ENCODE data around the gene MYH7.

The MYH7 gene

DNA sequence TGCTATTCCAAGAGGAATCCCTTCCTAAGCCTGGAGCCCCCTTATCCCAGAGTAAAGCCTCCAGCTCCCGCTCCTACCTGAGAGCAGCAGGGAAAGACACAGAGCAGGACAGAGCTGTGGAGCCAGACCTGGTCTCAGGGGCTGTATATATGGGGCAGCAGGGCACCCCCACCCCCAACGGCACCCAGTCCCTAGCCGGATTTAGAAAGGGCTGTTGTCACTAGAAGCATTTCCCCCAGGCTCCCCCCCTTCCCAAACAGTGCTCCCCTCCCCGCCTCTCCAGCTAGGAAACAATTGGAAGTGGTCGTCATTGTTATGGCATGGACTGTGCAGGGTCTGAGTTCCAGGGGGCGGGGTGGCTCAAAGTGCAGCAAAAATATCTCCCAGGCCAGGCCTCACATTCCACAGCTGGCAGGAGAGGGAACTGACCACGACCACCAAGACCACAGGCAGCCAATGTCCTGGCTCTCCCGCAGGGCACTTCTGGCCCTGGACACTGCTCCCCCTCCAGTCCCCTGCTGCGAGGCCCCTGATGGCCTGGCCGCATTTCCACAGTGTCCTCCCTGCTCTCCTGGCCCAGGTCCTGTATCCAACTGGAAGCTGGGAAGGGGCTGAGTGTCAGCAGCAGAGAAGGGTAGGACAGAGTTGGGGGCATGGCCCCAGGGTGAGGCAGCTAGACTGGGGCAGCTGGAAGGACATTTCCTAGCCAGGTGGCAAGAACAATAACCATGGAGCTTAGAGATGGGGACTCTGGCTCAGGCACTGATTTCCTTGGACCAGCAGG is at the start of gene MYH7:
TSS of gene MYH7 (minus strand) at position 118 of the 784 bp plus-strand sequence. CDS start 1,928 bp downstream, outside the sequence.
- TF ChIP-seq, protein P1, sequence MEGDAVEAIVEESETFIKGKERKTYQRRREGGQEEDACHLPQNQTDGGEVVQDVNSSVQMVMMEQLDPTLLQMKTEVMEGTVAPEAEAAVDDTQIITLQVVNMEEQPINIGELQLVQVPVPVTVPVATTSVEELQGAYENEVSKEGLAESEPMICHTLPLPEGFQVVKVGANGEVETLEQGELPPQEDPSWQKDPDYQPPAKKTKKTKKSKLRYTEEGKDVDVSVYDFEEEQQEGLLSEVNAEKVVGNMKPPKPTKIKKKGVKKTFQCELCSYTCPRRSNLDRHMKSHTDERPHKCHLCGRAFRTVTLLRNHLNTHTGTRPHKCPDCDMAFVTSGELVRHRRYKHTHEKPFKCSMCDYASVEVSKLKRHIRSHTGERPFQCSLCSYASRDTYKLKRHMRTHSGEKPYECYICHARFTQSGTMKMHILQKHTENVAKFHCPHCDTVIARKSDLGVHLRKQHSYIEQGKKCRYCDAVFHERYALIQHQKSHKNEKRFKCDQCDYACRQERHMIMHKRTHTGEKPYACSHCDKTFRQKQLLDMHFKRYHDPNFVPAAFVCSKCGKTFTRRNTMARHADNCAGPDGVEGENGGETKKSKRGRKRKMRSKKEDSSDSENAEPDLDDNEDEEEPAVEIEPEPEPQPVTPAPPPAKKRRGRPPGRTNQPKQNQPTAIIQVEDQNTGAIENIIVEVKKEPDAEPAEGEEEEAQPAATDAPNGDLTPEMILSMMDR (IDR thresholded peaks at IDR 0.05; ENCODE audit: insufficient read depth, missing control alignments): no peak
- FAIRE-seq (no peak), DNase-seq (ENCODE audit: insufficient read length, low spot score) (no peak)

DNA sequence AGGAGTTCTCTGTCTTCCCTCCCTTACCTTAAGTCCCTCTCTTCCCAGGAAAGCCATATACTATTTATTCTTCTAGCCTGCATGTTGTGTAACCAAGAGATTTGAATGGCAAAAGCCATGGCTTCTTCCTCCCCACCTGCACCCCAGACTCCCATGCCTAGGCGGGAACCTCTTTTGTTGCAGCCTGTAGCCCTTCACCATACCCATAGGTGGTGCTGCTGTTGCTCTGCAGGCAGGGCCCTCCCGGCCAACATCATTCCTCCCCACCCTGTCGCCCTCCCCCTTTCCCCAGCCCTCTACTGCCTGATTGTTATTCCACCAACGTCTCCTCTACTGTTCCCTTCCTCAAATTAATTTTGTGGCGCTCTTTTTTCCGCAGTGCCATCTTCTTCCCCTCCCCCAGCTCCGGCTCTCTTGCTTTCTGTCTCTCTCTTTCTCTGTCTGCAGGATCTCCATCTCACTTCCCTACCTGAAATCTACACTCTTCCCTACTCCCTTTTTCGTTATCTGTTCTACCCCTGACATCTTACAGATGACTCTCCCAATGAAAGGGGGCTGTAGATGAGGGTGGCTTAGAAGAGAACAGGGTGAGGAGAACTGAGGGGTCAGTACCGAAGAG is 47.9 kb upstream of the MYH7 start:
- TF ChIP-seq, protein P1 (IDR thresholded peaks at IDR 0.05; ENCODE audit: insufficient read depth, missing control alignments): peak; percentile 64
- FAIRE-seq (no peak), DNase-seq (ENCODE audit: insufficient read length, low spot score) (no peak)

DNA sequence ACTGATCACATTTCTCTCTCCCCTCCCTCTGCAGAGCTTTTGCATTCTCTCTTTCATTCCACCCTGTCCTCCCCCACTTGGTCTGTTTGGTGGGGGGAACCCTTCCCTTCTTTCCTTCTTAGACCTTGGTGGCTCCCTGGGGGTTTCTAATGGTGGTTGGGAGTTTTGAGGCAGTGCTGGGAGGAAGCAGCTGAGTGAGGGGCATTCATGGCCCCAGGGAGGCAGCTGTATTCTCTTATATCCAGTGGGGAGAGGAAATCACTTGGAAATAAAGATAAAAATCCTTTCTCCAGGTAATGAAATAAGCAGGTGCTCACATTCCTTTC is 47.3 kb upstream of the MYH7 start:
- no peak for FAIRE-seq
- TF ChIP-seq, protein P1 (IDR thresholded peaks at IDR 0.05; ENCODE audit: insufficient read depth, missing control alignments): no peak
- no peak for DNase-seq (ENCODE audit: insufficient read length, low spot score)

DNA sequence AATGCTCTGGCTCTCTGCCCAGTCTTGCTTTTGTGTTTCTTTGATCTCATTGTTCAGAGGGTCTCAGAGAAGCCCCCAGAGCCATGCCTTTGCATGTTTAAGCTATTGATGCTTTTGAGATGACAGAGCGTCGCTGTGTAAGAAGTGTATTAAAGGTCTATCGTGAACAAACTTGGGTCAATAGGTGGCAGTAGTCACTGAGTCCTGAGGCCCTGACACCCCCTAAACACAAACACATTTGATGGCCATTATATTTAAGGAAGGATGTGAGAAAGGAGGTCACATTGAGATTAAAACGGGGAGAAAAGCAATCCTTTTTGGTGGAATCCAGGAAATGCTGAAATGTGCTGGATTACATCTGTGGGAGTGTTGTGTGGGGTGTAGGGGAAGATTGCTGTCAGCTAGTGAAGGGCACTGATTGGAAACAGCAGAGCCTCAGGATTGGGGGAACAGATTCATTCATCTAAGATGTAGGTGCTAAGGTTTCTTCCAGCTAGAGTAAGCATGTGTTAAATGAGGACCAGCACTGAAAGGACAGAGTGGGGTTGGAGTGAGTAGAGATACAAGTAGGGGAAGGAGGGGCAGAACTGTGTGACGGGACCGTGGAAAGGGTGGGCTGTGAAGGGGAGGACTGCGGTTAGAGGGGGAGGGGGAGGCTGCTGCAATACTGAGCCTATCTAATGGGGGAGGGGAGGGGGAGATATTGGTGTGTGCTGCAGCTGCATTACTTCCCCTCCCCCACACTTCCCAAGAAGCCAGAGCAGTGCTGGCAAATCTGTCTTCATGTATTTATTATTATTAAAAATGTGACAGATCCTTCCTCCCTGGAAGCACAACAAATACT is 46.7 kb upstream of the MYH7 start:
- TF ChIP-seq, protein P1 (IDR thresholded peaks at IDR 0.05; ENCODE audit: insufficient read depth, missing control alignments): peak; percentile 27
- DNase-seq (ENCODE audit: insufficient read length, low spot score) (no peak), FAIRE-seq (no peak)

DNA sequence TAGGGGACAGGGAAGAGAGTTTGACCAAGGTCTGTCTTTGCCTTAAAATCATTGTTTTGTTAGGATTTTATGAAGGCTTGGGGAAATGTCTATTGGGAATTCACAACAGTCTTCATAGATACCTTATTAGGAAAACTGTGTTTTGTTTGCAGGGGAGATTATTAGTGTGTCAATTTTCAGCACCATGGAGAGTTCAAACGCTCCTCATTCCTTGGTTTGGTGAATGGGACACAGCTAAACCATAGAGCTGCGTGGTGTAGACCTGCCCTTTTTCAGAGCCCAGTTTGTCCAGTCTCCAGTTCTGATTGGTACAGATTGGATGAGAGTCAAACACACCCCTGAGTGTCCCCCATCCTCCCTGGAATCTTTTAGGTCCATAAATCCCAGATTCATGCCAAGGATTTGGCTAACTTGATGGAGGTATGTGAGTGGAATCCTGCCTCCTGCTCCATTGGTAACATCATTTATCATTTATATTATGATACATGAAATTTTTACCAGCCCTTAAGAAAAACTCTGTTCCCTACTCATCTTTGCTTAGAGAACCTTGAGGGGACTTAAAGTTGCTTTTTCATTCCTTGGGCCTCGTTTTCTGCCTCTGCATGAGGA is 46.0 kb upstream of the MYH7 start:
- TF ChIP-seq, protein P1 (IDR thresholded peaks at IDR 0.05; ENCODE audit: insufficient read depth, missing control alignments): no peak
- DNase-seq (ENCODE audit: insufficient read length, low spot score) (no peak), FAIRE-seq (no peak)

DNA sequence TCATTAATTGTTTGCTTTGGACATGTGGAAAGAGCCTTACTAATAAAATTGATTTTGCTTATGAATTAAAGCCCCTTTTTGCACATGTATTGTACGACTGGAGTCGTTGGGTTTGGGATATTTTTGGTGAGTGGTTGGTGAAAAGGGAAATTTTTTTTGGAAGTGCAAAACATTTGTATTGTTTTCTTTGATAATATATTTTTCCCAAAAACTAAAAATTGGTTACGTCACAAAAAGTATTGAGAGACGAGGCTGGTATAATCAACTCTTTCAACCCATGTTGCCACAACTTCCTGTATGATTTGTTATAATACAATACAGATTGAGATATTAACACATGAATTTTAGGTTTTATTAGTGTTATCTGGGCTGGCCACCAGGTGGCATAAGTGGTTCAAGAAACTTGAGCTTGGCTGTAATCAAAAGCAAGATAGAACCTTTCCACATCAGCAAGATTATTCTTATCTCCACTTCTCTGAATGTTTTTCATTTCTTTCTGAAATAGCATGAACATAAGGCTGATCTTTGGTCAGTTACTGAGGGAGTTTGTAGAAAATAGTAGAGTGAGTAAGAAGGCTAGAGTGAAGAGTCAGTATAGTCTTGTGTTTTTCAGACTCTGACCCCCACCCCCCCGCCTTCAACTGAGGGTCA is 42.8 kb upstream of the MYH7 start:
- DNase-seq (ENCODE audit: insufficient read length, low spot score) (no peak), FAIRE-seq (no peak)
- TF ChIP-seq, protein P1 (IDR thresholded peaks at IDR 0.05; ENCODE audit: insufficient read depth, missing control alignments): peak; percentile 82
